Measurements from ENCODE around the gene ATG2A. TPM values are rescaled to one million over a fixed set of nuclear protein-coding genes. Genes with fewer than 3 reads are reported as not detected.

ATG2A gene
- total RNA-seq, 1 experiment from 2014 or later = 24.7 TPM

DNA sequence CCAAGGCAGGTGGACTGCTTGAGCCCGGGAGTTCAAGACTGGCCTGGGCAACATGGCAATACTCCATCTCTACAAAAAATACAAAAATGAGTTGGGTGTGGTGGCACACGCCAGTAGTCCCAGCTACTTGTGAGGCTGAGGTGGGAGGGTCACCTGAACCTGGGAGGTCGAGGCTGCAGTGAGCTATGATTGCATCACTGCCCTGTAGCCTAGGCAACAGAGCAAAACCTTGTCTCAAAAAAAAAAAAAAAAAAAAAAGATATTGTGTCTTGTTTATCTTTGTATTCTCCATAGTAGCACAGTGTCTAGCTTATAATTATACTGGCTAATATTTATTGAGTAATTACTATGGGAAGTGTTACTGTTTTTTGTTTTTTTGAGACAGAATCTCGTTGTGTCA lies 34.5 kb upstream of the ATG2A start:
- intact Hi-C loops (cut with micrococcal nuclease) = no loop called here
- CTCF ChIA-PET = no interaction called here
- Histone ChIP-seq H3K27ac (ENCODE audit: low read depth, low read length) (no peak overlapping the region), H3K4me3 (replicated peaks in 1 of 2; ENCODE audit: low read depth in 1 of 2, low read length in 2 of 2) (no peak overlapping the region), H3K9ac (ENCODE audit: low read length) (no peak overlapping the region), H4K20me1 (ENCODE audit: insufficient read depth) (no peaks in the 10 kb centered on the region), H3K4me1 (ENCODE audit: control insufficient read depth in 1 of 2, insufficient read depth in 2 of 2, low read length in 2 of 2) (no peaks in the 10 kb centered on the region), H3K9me2 (ENCODE audit: insufficient read depth) (no peaks in the 10 kb centered on the region), H3K27me3 (ENCODE audit: insufficient read depth, low read length) (no peaks in the 10 kb centered on the region), H3K9me3 (ENCODE audit: control insufficient read depth in 1 of 2, insufficient read depth in 1 of 2, low read depth in 1 of 2, low read length in 2 of 2) (no peaks in the 10 kb centered on the region), H3K36me3 (ENCODE audit: control insufficient read depth in 1 of 2, insufficient read depth in 2 of 2, low read length in 2 of 2) (no peaks in the 10 kb centered on the region), H3K79me2 (ENCODE audit: insufficient read depth, low read length) (no peaks in the 10 kb centered on the region), H3K4me2 (ENCODE audit: low read length) (no peak overlapping the region), H2AFZ (ENCODE audit: low read depth, low read length, poor library complexity, severe bottlenecking) (no peak overlapping the region)
- ATAC-seq = no peak
- no peak for DNase-seq (ENCODE audit: low read depth, low spot score)
- no peak for TF ChIP-seq SIN3A (IDR thresholded peaks at IDR 0.05; ENCODE audit: low read depth)
- BruUV-seq (replicated peaks) = no TSS peak
- POLR2A ChIA-PET = no interaction called here
- RAD21 ChIA-PET (ENCODE audit: low non-redundant PET in 1 of 2, low total read pairs in 2 of 2, uncharacterized antibody in 2 of 2, unreplicated experiment in 2 of 2) = no interaction called here

DNA sequence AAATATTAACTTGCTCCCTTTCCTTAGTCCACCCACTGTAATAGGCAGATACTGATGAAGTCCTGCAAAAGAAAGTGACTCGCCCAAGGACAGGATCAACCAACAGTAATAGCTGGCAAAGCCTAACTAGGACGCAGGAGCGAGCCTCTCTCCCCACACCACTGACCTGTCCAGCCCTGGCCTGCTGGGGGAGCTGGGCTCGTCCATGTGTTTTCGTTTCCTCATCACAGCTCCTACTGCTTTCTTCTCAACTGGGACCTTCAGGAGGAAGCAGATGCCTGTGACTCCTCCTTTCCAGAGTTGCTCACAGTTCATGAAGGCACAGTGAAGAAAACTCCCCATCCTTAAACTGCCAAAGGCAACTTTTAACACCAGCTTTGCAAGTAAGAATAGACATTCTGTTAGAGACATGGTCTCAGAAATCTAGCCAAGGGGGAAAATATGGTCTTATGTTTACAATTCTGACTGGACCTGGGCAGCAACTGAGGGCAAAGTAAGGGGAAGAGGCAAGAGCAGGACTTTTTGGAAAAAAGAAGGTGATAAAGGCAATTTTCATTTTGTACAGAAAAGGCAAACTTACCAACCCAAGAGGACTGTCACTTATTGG lies 30.3 kb upstream of the ATG2A start:
- no peak overlapping the region for H3K4me3 ChIP-seq (replicated peaks in 1 of 2; ENCODE audit: low read depth in 1 of 2, low read length in 2 of 2)
- ChIA-PET POLR2A (no interaction called here), CTCF (interaction anchor here (0.9 kb wide), 1 partner anchor 67 kb away, joined by 3 read pairs; the partner anchor contains the start of gene ARL2), RAD21 (ENCODE audit: low non-redundant PET in 1 of 2, low total read pairs in 2 of 2, uncharacterized antibody in 2 of 2, unreplicated experiment in 2 of 2) (no interaction called here)
- H3K9me3 ChIP-seq (ENCODE audit: control insufficient read depth in 1 of 2, insufficient read depth in 1 of 2, low read depth in 1 of 2, low read length in 2 of 2) = no peaks in the 10 kb centered on the region
- no TSS peak for BruUV-seq (replicated peaks)
- H3K27ac ChIP-seq (ENCODE audit: low read depth, low read length) = no peak overlapping the region
- no peaks in the 10 kb centered on the region for H3K36me3 ChIP-seq (ENCODE audit: control insufficient read depth in 1 of 2, insufficient read depth in 2 of 2, low read length in 2 of 2)
- TF ChIP-seq, protein P1, sequence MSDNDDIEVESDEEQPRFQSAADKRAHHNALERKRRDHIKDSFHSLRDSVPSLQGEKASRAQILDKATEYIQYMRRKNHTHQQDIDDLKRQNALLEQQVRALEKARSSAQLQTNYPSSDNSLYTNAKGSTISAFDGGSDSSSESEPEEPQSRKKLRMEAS (IDR thresholded peaks at IDR 0.05) = no peak
- TF ChIP-seq ELF1 (IDR thresholded peaks at IDR 0.05; ENCODE audit: borderline replicate concordance, low read depth) (no peak), CBX3 (IDR thresholded peaks at IDR 0.05; ENCODE audit: low read depth) (no peak), SP1 (IDR thresholded peaks at IDR 0.05; ENCODE audit: low read depth) (no peak), EZH2 (IDR thresholded peaks at IDR 0.05) (no peak), ZNF274 (IDR thresholded peaks at IDR 0.05; ENCODE audit: low read depth, low read length) (no peak), SRF (IDR thresholded peaks at IDR 0.05; ENCODE audit: low read depth) (no peak), FOSL1 (IDR thresholded peaks at IDR 0.05; ENCODE audit: low read depth) (no peak), EGR1 (IDR thresholded peaks at IDR 0.05; ENCODE audit: low read depth) (no peak), EZH2phosphoT487 (IDR thresholded peaks at IDR 0.05; ENCODE audit: borderline replicate concordance) (no peak), SIN3A (IDR thresholded peaks at IDR 0.05; ENCODE audit: low read depth) (no peak)
- TF ChIP-seq, protein P2, sequence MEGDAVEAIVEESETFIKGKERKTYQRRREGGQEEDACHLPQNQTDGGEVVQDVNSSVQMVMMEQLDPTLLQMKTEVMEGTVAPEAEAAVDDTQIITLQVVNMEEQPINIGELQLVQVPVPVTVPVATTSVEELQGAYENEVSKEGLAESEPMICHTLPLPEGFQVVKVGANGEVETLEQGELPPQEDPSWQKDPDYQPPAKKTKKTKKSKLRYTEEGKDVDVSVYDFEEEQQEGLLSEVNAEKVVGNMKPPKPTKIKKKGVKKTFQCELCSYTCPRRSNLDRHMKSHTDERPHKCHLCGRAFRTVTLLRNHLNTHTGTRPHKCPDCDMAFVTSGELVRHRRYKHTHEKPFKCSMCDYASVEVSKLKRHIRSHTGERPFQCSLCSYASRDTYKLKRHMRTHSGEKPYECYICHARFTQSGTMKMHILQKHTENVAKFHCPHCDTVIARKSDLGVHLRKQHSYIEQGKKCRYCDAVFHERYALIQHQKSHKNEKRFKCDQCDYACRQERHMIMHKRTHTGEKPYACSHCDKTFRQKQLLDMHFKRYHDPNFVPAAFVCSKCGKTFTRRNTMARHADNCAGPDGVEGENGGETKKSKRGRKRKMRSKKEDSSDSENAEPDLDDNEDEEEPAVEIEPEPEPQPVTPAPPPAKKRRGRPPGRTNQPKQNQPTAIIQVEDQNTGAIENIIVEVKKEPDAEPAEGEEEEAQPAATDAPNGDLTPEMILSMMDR (IDR thresholded peaks at IDR 0.05 in 2 of 3, conservative IDR thresholded peaks at IDR 0.05 in 1 of 3; ENCODE audit: borderline replicate concordance in 1 of 3, insufficient read depth in 1 of 3, low read depth in 2 of 3, low read length in 2 of 3) = no peak
- TF ChIP-seq, protein P3, sequence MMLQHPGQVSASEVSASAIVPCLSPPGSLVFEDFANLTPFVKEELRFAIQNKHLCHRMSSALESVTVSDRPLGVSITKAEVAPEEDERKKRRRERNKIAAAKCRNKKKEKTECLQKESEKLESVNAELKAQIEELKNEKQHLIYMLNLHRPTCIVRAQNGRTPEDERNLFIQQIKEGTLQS (IDR thresholded peaks at IDR 0.05) = no peak
- TF ChIP-seq, protein P4, sequence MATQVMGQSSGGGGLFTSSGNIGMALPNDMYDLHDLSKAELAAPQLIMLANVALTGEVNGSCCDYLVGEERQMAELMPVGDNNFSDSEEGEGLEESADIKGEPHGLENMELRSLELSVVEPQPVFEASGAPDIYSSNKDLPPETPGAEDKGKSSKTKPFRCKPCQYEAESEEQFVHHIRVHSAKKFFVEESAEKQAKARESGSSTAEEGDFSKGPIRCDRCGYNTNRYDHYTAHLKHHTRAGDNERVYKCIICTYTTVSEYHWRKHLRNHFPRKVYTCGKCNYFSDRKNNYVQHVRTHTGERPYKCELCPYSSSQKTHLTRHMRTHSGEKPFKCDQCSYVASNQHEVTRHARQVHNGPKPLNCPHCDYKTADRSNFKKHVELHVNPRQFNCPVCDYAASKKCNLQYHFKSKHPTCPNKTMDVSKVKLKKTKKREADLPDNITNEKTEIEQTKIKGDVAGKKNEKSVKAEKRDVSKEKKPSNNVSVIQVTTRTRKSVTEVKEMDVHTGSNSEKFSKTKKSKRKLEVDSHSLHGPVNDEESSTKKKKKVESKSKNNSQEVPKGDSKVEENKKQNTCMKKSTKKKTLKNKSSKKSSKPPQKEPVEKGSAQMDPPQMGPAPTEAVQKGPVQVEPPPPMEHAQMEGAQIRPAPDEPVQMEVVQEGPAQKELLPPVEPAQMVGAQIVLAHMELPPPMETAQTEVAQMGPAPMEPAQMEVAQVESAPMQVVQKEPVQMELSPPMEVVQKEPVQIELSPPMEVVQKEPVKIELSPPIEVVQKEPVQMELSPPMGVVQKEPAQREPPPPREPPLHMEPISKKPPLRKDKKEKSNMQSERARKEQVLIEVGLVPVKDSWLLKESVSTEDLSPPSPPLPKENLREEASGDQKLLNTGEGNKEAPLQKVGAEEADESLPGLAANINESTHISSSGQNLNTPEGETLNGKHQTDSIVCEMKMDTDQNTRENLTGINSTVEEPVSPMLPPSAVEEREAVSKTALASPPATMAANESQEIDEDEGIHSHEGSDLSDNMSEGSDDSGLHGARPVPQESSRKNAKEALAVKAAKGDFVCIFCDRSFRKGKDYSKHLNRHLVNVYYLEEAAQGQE (IDR thresholded peaks at IDR 0.05; ENCODE audit: low read depth) = no peak
- no peaks in the 10 kb centered on the region for H3K27me3 ChIP-seq (ENCODE audit: insufficient read depth, low read length)
- intact Hi-C loops (cut with micrococcal nuclease) = no loop called here
- no peaks in the 10 kb centered on the region for H3K79me2 ChIP-seq (ENCODE audit: insufficient read depth, low read length)
- no peaks in the 10 kb centered on the region for H3K9me2 ChIP-seq (ENCODE audit: insufficient read depth)
- no peak for DNase-seq (ENCODE audit: low read depth, low spot score)
- H3K4me1 ChIP-seq (ENCODE audit: control insufficient read depth in 1 of 2, insufficient read depth in 2 of 2, low read length in 2 of 2) = no peaks in the 10 kb centered on the region
- H3K4me2 ChIP-seq (ENCODE audit: low read length) = no peak overlapping the region
- H4K20me1 ChIP-seq (ENCODE audit: insufficient read depth) = no peaks in the 10 kb centered on the region
- H2AFZ ChIP-seq (ENCODE audit: low read depth, low read length, poor library complexity, severe bottlenecking) = no peak overlapping the region
- ATAC-seq = 0 out of 2 replicates have a peak, but pooled peaks have one; percentile 30
- H3K9ac ChIP-seq (ENCODE audit: low read length) = no peak overlapping the region

All from HCT116 (cell line).